B cell (primary cell): ENCODE data around the gene POLE2.

ENCODE experiments used
- CTCF ChIP-seq: fragments of 200-600 bp; IDR thresholded peaks from one replicate; pipeline ENCODE4 v1.8.0; 2022; ENCODE audit warnings: antibody characterized with exemption, mild to moderate bottlenecking
- EZH2 ChIP-seq: IDR thresholded peaks from 2 replicates; pipeline ENCODE4 v1.6.1; 2012; ENCODE audit warnings: borderline replicate concordance, low read depth, mild to moderate bottlenecking, moderate library complexity, low read length; ENCODE audit not compliant: insufficient read depth, poor library complexity, severe bottlenecking

GRCh38 chr14:49659526-49660455 lies 28.2 kb downstream of the POLE2 start:
- TF ChIP-seq CTCF (no peak), EZH2 (no peak)
